Erythroblast (primary cell): Measurements from ENCODE around the gene LRRC4B.

Experiments used
- GATA1 ChIP-seq: IDR thresholded peaks from 2 replicates; pipeline ENCODE4 v1.6.1; 2011; ENCODE audit warnings: low read depth, mild to moderate bottlenecking, control low read depth, low read length, moderate library complexity
- POLR2A ChIP-seq: IDR thresholded peaks from 2 replicates; pipeline ENCODE4 v1.6.1; 2011; ENCODE audit warnings: mild to moderate bottlenecking, low read length

GRCh38 chr19:50562996-50563395, 5.2 kb downstream of the LRRC4B start:
- TF ChIP-seq POLR2A, result no peak
- TF ChIP-seq GATA1, result no peak
